Activated T-helper 1 cell treated with anti-CD3 and anti-CD28 coated beads, Interleukin-2, amount 50 U/mL, for 16 hours (primary cell): ENCODE data around the gene MSTO1.
"Not testable (repeated sequence)": the region's sequence is repeated elsewhere in the genome, so short reads cannot be mapped to it uniquely, and the experiment has no call there.

Experiments
- DNase-seq, 2 donors: peaks; one replicate each; pipeline ENCODE4 v3.0.0-alpha.2; 2020; ENCODE audit warnings: low read depth in 1 of 2, low spot score in 1 of 2

MSTO1 gene

GRCh38 chr1:155613226-155613625 lies 3.2 kb downstream of the MSTO1 start:
- DNase-seq, result not testable (repeated sequence)

GRCh38 chr1:155622191-155622590 lies 12.2 kb downstream of the MSTO1 start:
- no peak for DNase-seq

GRCh38 chr1:155623357-155623756 lies 13.3 kb downstream of the MSTO1 start:
- no peak for DNase-seq

- DNase-seq, result not testable (repeated sequence)
Measured at GRCh38 chr1:155626428-155626827, 16.4 kb downstream of the MSTO1 start.

GRCh38 chr1:155636397-155637153 lies 26.6 kb downstream of the MSTO1 start:
- DNase-seq, result no peak

GRCh38 chr1:155640367-155640766 lies 30.3 kb downstream of the MSTO1 start:
- no peak for DNase-seq

- DNase-seq, result not testable (repeated sequence)
Measured at GRCh38 chr1:155642559-155643180, 32.7 kb downstream of the MSTO1 start.

- no peak for DNase-seq
Measured at GRCh38 chr1:155643230-155643629, 33.2 kb downstream of the MSTO1 start.

GRCh38 chr1:155645034-155645598 lies 35.1 kb downstream of the MSTO1 start:
- no peak for DNase-seq

GRCh38 chr1:155645648-155646047 lies 35.6 kb downstream of the MSTO1 start:
- DNase-seq, result no peak

GRCh38 chr1:155646307-155646706 lies 36.3 kb downstream of the MSTO1 start:
- DNase-seq, result no peak

GRCh38 chr1:155648207-155649147 lies 38.5 kb downstream of the MSTO1 start:
- DNase-seq, result no peak

GRCh38 chr1:155649676-155650075 lies 39.7 kb downstream of the MSTO1 start:
- DNase-seq, result no peak

- no peak for DNase-seq
Measured at GRCh38 chr1:155650231-155650757, 40.3 kb downstream of the MSTO1 start.

- no peak for DNase-seq
Measured at GRCh38 chr1:155651861-155652661, 42.0 kb downstream of the MSTO1 start.

- no peak for DNase-seq
Measured at GRCh38 chr1:155652951-155653350, 42.9 kb downstream of the MSTO1 start.

- DNase-seq, result no peak
Measured at GRCh38 chr1:155657463-155657862, 47.4 kb downstream of the MSTO1 start.

- DNase-seq, result not testable (repeated sequence)
Measured at GRCh38 chr1:155661239-155661638, 51.2 kb downstream of the MSTO1 start.
